RWPE2 (cell line): ENCODE measurements around the gene CEP104.

Experiments used
- ATAC-seq: fragments of 200-7000 bp; cut with Tn5 transposase; 3 replicates; pipeline ENCODE4 v1.9.1; 2021; ENCODE audit warnings: low read depth
- DNase-seq: peaks from one replicate; pipeline ENCODE4 v3.0.0-alpha.2; 2020; ENCODE audit warnings: low spot score
- H3K27ac ChIP-seq: fragments of 450-650 bp; 2 replicates; pipeline ENCODE4 v1.5.1; 2017; ENCODE audit warnings: mild to moderate bottlenecking; ENCODE audit not compliant: poor library complexity, severe bottlenecking
- H3K27me3 ChIP-seq: fragments of 250-450 bp; sonication (Bioruptor Pico); 2 replicates; pipeline ENCODE4 v1.5.1; 2021; ENCODE audit warnings: mild to moderate bottlenecking, moderate library complexity; ENCODE audit not compliant: insufficient read depth, poor library complexity, severe bottlenecking
- H3K36me3 ChIP-seq: fragments of 250-450 bp; sonication (Bioruptor Pico); 2 replicates; pipeline ENCODE4 v1.5.1; 2020; ENCODE audit warnings: low read depth, mild to moderate bottlenecking, moderate library complexity
- H3K4me1 ChIP-seq: fragments of 250-450 bp; sonication (Bioruptor Pico); 2 replicates; pipeline ENCODE4 v1.5.1; 2021; ENCODE audit warnings: mild to moderate bottlenecking, moderate library complexity; ENCODE audit not compliant: insufficient read depth, poor library complexity, severe bottlenecking
- H3K4me3 ChIP-seq: fragments of 250-450 bp; sonication (Bioruptor Pico); 2 replicates; pipeline ENCODE4 v1.5.1; 2021; ENCODE audit warnings: mild to moderate bottlenecking, moderate library complexity; ENCODE audit not compliant: severe bottlenecking
- H3K9me3 ChIP-seq: fragments of 250-450 bp; sonication (Bioruptor Pico); 2 replicates; pipeline ENCODE4 v1.5.1; 2021; ENCODE audit warnings: mild to moderate bottlenecking, moderate library complexity; ENCODE audit not compliant: severe bottlenecking
- TF ChIP-seq, protein P1 (sequence below): fragments of 450-650 bp; IDR thresholded peaks from one replicate; pipeline ENCODE4 v1.5.1; 2017; ENCODE audit warnings: mild to moderate bottlenecking, moderate library complexity; ENCODE audit not compliant: poor library complexity, severe bottlenecking

The CEP104 gene

DNA sequence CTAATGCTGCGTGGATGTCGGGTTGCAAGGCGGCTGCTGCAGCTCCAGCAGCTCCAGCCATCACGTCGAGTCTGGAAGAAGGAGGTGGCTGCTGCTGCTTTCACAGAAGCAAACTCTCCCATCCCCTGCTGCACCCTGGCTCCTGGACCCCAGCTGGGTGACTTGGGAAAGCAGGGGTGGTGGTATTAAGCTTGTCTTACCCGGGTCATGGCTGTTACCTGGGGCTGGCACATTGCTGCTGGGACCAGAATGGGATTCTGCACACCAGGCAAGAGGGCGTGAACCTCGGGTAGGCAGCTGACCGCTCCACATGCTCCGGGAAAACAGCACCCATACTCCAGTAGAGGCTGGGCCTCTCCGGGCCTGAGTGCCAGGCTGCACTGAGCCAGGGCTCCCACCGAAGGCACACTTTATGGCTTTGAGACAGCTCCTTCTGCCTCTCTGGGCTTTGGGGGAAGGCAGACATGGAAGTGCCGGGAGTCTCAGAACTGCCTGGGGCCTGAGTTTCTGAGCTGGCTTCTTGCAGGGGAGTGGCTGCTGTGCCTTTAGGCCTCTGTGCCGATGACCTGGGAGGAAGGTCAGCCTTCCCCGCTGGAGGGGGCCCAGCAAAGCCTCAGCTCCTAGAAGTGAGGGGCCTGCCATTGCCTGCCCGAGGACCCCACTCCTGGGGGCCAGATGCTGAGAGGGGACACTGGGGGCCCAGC is 83.3 kb downstream of the CEP104 start:
- DNase-seq (no peak), ATAC-seq (no peak)
- Histone ChIP-seq H3K4me1 (no peaks in the 10 kb centered on the region), H3K36me3 (no peaks in the 10 kb centered on the region), H3K4me3 (no peak overlapping the region), H3K27me3 (no peaks in the 10 kb centered on the region), H3K9me3 (no peaks in the 10 kb centered on the region), H3K27ac (no peak overlapping the region)
- TF ChIP-seq, protein P1, sequence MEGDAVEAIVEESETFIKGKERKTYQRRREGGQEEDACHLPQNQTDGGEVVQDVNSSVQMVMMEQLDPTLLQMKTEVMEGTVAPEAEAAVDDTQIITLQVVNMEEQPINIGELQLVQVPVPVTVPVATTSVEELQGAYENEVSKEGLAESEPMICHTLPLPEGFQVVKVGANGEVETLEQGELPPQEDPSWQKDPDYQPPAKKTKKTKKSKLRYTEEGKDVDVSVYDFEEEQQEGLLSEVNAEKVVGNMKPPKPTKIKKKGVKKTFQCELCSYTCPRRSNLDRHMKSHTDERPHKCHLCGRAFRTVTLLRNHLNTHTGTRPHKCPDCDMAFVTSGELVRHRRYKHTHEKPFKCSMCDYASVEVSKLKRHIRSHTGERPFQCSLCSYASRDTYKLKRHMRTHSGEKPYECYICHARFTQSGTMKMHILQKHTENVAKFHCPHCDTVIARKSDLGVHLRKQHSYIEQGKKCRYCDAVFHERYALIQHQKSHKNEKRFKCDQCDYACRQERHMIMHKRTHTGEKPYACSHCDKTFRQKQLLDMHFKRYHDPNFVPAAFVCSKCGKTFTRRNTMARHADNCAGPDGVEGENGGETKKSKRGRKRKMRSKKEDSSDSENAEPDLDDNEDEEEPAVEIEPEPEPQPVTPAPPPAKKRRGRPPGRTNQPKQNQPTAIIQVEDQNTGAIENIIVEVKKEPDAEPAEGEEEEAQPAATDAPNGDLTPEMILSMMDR, result no peak

DNA sequence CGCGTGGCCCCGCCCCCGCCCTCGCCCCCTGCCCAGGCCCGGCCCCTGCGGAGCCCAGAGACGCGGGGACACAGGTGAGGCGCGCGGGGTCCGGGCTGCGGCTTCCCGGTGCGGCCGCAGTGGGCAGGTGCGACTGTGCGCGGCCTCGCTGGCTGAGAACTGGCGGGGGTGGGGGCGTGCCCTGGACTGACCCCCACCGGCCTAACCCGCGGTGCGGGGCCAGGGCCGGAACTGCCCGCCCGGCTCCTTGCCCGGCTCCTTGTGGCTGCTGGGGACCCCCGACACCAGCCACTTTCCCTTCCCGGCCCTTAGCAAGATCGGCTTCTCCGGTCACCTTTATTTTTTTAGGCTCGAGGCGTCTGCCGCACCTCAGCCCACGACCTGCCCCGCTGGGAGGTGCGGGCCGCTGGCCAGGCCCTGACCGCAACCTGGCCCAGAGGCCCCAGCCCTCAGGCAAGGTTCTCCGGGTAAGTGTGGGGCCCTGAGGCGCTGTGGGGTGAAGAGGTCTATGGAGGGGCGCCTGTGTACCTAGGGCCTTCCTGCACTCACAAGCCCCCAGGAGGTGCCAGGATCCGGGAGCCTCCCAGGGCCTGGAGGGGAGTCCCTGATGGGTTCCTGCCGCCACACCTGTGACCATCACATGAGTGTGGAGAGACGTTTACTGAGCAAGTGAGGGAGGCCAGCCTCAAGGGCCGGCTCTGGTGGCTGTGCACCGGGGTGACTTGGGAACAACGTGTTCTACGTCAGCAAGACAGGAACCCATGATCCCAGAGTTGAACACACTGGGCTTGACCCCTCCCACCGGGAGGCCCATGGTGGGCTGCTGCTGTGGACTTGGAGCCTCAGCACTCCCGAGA is 84.1 kb downstream of the CEP104 start, which contains the start of gene SMIM1:
SMIM1 (plus strand) TSS at position 35 of the 857 bp plus-strand sequence. CDS start 2,625 bp downstream, outside the sequence.
- no peaks in the 10 kb centered on the region for H3K4me1 ChIP-seq
- H3K27ac ChIP-seq, result no peak within 1 kb of the TSS
- no peaks in the 10 kb centered on the region for H3K9me3 ChIP-seq
- no peak for DNase-seq
- peak within 1 kb of the TSS; percentile 53 for H3K4me3 ChIP-seq
- TF ChIP-seq, protein P1, result no peak
- no peaks in the 10 kb centered on the region for H3K27me3 ChIP-seq
- ATAC-seq, result no peak; the same call in none of the 3 replicates
- H3K36me3 ChIP-seq, result no peaks in the 10 kb centered on the region

DNA sequence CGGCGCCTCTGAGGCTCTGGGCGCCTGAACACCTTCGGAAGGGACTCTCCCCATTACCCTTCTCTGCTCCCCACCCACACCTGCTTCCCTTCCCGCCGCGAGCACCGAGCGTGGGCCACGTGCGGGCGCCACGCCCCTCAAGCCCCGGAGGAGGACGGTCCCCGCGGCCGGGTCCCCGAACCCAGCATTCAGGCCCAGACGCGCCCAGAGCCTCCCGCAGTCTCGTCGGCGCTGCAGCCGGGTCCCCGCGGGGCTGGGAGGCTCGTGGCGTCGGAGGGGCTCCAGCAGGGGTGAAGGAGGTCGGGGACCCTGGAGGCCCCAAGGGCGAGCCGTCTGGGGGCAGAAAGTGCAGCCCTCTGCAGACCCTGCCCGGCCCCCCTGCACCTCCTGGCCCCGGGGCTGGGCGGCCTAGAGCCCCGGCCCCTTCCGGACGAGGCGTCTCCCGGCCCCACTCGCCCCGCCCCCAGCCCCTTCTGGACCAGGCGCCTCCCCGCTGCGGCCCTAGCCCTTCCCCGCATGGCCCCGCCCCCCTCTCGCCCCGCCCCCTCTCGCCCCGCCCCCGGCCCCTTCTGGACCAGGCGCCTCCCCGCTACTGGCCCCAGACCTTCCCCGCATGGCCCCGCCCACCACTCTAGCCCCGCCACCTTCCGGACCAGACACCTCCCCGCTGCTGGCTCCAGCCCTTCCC is 84.8 kb downstream of the CEP104 start:
- TF ChIP-seq, protein P1, result no peak
- H3K27me3 ChIP-seq, result no peaks in the 10 kb centered on the region
- ATAC-seq, result peak; percentile 76
- no peaks in the 10 kb centered on the region for H3K36me3 ChIP-seq
- H3K9me3 ChIP-seq, result no peaks in the 10 kb centered on the region
- DNase-seq, result peak; percentile 88
- no peak overlapping the region for H3K27ac ChIP-seq
- peak overlapping the region; percentile 53 for H3K4me3 ChIP-seq
- H3K4me1 ChIP-seq, result no peaks in the 10 kb centered on the region

DNA sequence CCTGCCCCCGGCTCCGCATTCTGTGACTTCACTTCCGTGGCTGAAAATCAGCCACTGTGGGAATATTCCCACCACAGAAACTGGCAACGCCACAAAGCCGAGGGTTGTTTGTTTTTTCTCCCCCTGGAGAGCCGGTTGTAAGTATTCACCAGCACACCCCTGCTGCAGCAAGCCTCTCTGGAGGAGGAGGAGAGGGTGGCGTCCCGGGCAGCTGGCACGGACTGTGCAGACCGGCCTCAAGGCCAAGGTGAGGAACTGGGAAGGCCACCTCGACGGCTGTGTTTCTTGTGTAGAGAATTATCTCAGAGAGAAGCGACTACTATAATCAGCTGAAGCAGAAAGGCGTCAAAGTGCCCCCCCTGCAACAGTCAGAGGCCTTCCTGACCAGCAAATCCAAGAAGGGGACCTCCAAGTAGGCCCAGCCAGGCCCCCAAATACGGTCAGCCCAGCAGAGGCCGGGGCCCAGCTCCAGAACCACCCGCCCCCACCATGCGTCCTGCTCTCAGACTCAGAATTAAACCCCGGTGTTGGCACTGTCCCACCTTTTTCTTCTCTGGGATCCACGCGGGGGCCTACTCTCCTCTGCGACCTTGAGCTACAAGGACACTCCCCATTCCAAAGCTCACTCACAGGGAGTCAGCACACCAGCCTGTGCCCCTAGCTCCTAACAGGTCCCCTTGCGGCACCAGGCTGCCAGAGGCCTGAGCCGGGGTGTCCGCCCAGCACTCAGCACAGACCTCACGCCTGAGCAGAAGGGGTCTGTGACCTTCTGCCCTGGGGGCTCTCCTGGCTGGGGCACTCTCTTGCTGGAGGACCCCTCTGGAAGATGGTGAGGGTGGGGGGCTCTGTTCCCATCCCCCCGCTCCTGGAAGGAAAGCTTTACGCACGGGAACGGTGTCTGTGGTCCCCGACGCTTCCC is 85.6 kb downstream of the CEP104 start:
- DNase-seq (no peak), ATAC-seq (no peak)
- H3K4me3 ChIP-seq, result peak overlapping the region; percentile 53
- H3K27me3 ChIP-seq, result no peaks in the 10 kb centered on the region
- TF ChIP-seq, protein P1, result no peak
- no peaks in the 10 kb centered on the region for H3K9me3 ChIP-seq
- no peaks in the 10 kb centered on the region for H3K36me3 ChIP-seq
- no peaks in the 10 kb centered on the region for H3K4me1 ChIP-seq
- H3K27ac ChIP-seq, result no peak overlapping the region
